H1 (cell line): ENCODE results near the gene CASK. TPM values are rescaled to one million over a fixed set of nuclear protein-coding genes. Genes with fewer than 3 reads are reported as not detected.

Source experiments
- CTCF ChIA-PET: fragments of 300-600 bp; sonication (Branson Sonifier 250); formaldehyde crosslinking; loops from one replicate; lab custom pipeline; 2021; ENCODE audit not compliant: partially characterized antibody; lab: Charles Lee
- POLR2A ChIA-PET: fragments of 300-600 bp; sonication (Branson Sonifier 250); formaldehyde crosslinking; loops from one replicate; lab custom pipeline; 2021; ENCODE audit warnings: inconsistent platforms; ENCODE audit not compliant: partially characterized antibody; lab: Charles Lee
- DNase-seq, 2 experiments: peaks; one replicate each; pipeline versions ENCODE4 v3.0.0 to v3.0.0-alpha.2; 2010 to 2022; ENCODE audit warnings: low spot score in 2 of 2, low read depth in 1 of 2, mixed read lengths in 1 of 2
- FAIRE-seq: peaks from 2 replicates; lab custom pipeline; 2011; peaks lifted over from hg19 to GRCh38; lab: Jason Lieb, UNC
- H2AFZ ChIP-seq: 2 replicates; pipeline ENCODE4 v1.8.1; 2012; ENCODE audit warnings: low read length, inconsistent platforms
- H2AK5ac ChIP-seq: 2 replicates; pipeline ENCODE4 v1.6.1; 2013; ENCODE audit warnings: low read depth, low read length
- H2BK120ac ChIP-seq: replicated peaks from 2 replicates; pipeline ENCODE3; 2013; ENCODE audit warnings: low read depth, low read length, inconsistent platforms
- H2BK12ac ChIP-seq: 2 replicates; pipeline ENCODE4 v1.6.1; 2013; ENCODE audit warnings: low read depth, low read length
- H2BK15ac ChIP-seq: 2 replicates; pipeline ENCODE4 v1.6.1; 2013; ENCODE audit warnings: low read length
- H2BK20ac ChIP-seq: 2 replicates; pipeline ENCODE4 v1.6.1; 2013; ENCODE audit warnings: low read length
- H2BK5ac ChIP-seq: 2 replicates; pipeline ENCODE4 v1.6.1; 2013; ENCODE audit warnings: low read depth, low read length
- H3K14ac ChIP-seq: 2 replicates; pipeline ENCODE4 v1.6.1; 2013; ENCODE audit warnings: inconsistent platforms; ENCODE audit not compliant: insufficient read length
- H3K18ac ChIP-seq: 2 replicates; pipeline ENCODE4 v1.6.1; 2013; ENCODE audit warnings: low read length; ENCODE audit errors: extremely low read depth
- H3K23ac ChIP-seq: 2 replicates; pipeline ENCODE4 v1.6.1; 2013; ENCODE audit warnings: inconsistent platforms; ENCODE audit not compliant: insufficient read length
- H3K23me2 ChIP-seq: 2 replicates; pipeline ENCODE4 v1.6.1; 2013; ENCODE audit warnings: low read depth, low read length
- H3K27ac ChIP-seq: 2 replicates; pipeline ENCODE4 v1.6.1; 2011; ENCODE audit warnings: low read depth, low read length, inconsistent platforms
- H3K27me3 ChIP-seq, 4 experiments: replicated peaks in 1 of 4; 1 replicate in 1 of 4; 2 replicates in 3 of 4; pipeline versions ENCODE4 v1.6.1 to v1.8.1; 2011 to 2013; ENCODE audit warnings: low read length in 3 of 4, mild to moderate bottlenecking in 3 of 4, inconsistent platforms in 2 of 4, mixed read lengths in 2 of 4, moderate library complexity in 1 of 4; ENCODE audit not compliant: control insufficient read depth in 3 of 4, insufficient read depth in 3 of 4; ENCODE audit errors: extremely low read depth in 1 of 4
- H3K36me3 ChIP-seq, 4 experiments: 2 replicates each; pipeline versions ENCODE4 v1.6.1 to v1.8.1; 2011 to 2013; ENCODE audit warnings: mild to moderate bottlenecking in 4 of 4, low read length in 3 of 4, moderate library complexity in 2 of 4, control low read depth in 1 of 4, inconsistent platforms in 1 of 4; ENCODE audit not compliant: insufficient read depth in 4 of 4, control insufficient read depth in 2 of 4
- H3K4ac ChIP-seq: replicated peaks from 2 replicates; pipeline ENCODE3; 2013; ENCODE audit warnings: low read length, low read depth, mixed read lengths, inconsistent platforms; ENCODE audit not compliant: insufficient read length
- H3K4me1 ChIP-seq, 4 experiments: replicated peaks in 1 of 4; 1 replicate in 1 of 4; 2 replicates in 3 of 4; pipeline versions ENCODE4 v1.6.1 to v1.8.1; 2011 to 2013; ENCODE audit warnings: low read length in 3 of 4, inconsistent platforms in 2 of 4, mixed read lengths in 1 of 4; ENCODE audit not compliant: insufficient read depth in 4 of 4, control insufficient read depth in 3 of 4
- H3K4me2 ChIP-seq, 2 experiments: 2 replicates each; pipeline versions ENCODE4 v1.6.1 to v1.8.1; 2011 to 2013; ENCODE audit warnings: low read depth in 2 of 2, low read length in 2 of 2, control low read depth in 1 of 2, inconsistent platforms in 1 of 2, mild to moderate bottlenecking in 1 of 2; ENCODE audit not compliant: insufficient read depth in 1 of 2
- H3K4me3 ChIP-seq, 4 experiments: fragments of 200-600, 300-600 bp in 1 of 4; sonication (generic), shearing (Covaris generic), sonication (Bioruptor Twin) in 1 of 4; 2 replicates each; pipeline versions ENCODE4 v1.5.1 to v1.8.1; 2011 to 2016; ENCODE audit warnings: low read length in 4 of 4, low read depth in 3 of 4, control low read depth in 2 of 4, inconsistent platforms in 2 of 4, mild to moderate bottlenecking in 2 of 4, mixed read lengths in 1 of 4, moderate library complexity in 1 of 4; ENCODE audit not compliant: insufficient read depth in 2 of 4; ENCODE audit errors: extremely low read depth in 1 of 4
- H3K56ac ChIP-seq: replicated peaks from 2 replicates; pipeline ENCODE3; 2013; ENCODE audit warnings: low read depth, mild to moderate bottlenecking, mixed read lengths, low read length, inconsistent platforms; ENCODE audit not compliant: insufficient read length
- H3K79me1 ChIP-seq: 2 replicates; pipeline ENCODE4 v1.6.1; 2013; ENCODE audit warnings: low read depth, low read length, control low read depth
- H3K79me2 ChIP-seq, 2 experiments: 2 replicates each; pipeline versions ENCODE4 v1.6.1 to v1.8.1; 2012 to 2013; ENCODE audit warnings: low read length in 2 of 2, mild to moderate bottlenecking in 2 of 2, inconsistent platforms in 1 of 2; ENCODE audit not compliant: insufficient read depth in 2 of 2, control insufficient read depth in 1 of 2
- H3K9ac ChIP-seq, 4 experiments: replicated peaks in 1 of 4; 1 replicate in 1 of 4; 2 replicates in 3 of 4; pipeline versions ENCODE4 v1.6.1 to v1.8.1; 2011 to 2013; ENCODE audit warnings: low read depth in 3 of 4, low read length in 3 of 4, control low read depth in 2 of 4, mild to moderate bottlenecking in 2 of 4, moderate library complexity in 2 of 4, inconsistent platforms in 1 of 4; ENCODE audit errors: extremely low read depth in 1 of 4
- H3K9me3 ChIP-seq, 2 experiments: 2 replicates each; pipeline versions ENCODE4 v1.6.1 to v1.8.1; 2012 to 2013; ENCODE audit warnings: mild to moderate bottlenecking in 2 of 2, moderate library complexity in 2 of 2, control low read depth in 1 of 2, inconsistent platforms in 1 of 2, low read depth in 1 of 2, low read length in 1 of 2, mixed read lengths in 1 of 2; ENCODE audit not compliant: insufficient read depth in 2 of 2
- H4K20me1 ChIP-seq, 2 experiments: replicated peaks in 1 of 2; 2 replicates each; pipeline versions ENCODE3 to v1.8.1; 2011 to 2013; ENCODE audit warnings: inconsistent platforms in 2 of 2, low read length in 2 of 2, mild to moderate bottlenecking in 1 of 2; ENCODE audit not compliant: insufficient read depth in 2 of 2, control insufficient read depth in 1 of 2
- H4K5ac ChIP-seq: 2 replicates; pipeline ENCODE4 v1.6.1; 2013; ENCODE audit warnings: low read length, low read depth, mixed read lengths, inconsistent platforms; ENCODE audit not compliant: insufficient read length
- H4K8ac ChIP-seq: 2 replicates; pipeline ENCODE4 v1.8.0; 2013; ENCODE audit warnings: mild to moderate bottlenecking, moderate library complexity, low read length, inconsistent platforms; ENCODE audit not compliant: insufficient read depth; ENCODE audit errors: extremely low read depth
- H4K91ac ChIP-seq: replicated peaks from 2 replicates; pipeline ENCODE3; 2013; ENCODE audit warnings: low read length, mixed read lengths, inconsistent platforms; ENCODE audit not compliant: insufficient read length
- JUN ChIP-seq: IDR thresholded peaks from 2 replicates; pipeline ENCODE4 v1.6.1; 2011; ENCODE audit warnings: low read depth, mild to moderate bottlenecking, improper control_type of control experiment, low read length
- KDM5A ChIP-seq: fragments of 200-600 bp; IDR thresholded peaks from 2 replicates; pipeline ENCODE4 v1.7.1; 2012; ENCODE audit warnings: mild to moderate bottlenecking, low read length, inconsistent platforms, mixed read lengths
- RNF2 ChIP-seq: fragments of 200-900, 300-1000 bp; sonication (generic); IDR thresholded peaks from 2 replicates; pipeline ENCODE4 v1.7.1; 2016; ENCODE audit warnings: borderline replicate concordance, low read depth, mild to moderate bottlenecking, antibody characterized with exemption, low read length; ENCODE audit not compliant: poor library complexity, severe bottlenecking; ENCODE audit errors: missing control alignments
- RXRA ChIP-seq: IDR thresholded peaks from 2 replicates; pipeline ENCODE4 v1.6.1; 2011; ENCODE audit warnings: low read depth, mild to moderate bottlenecking, low read length, moderate library complexity; ENCODE audit not compliant: insufficient read depth
- SIN3A ChIP-seq, 2 experiments: IDR thresholded peaks in 1 of 2; conservative IDR thresholded peaks in 1 of 2; 2 replicates each; pipeline ENCODE4 v1.6.1; 2011 to 2012; ENCODE audit warnings: low read length in 2 of 2, improper control_type of control experiment in 1 of 2, low read depth in 1 of 2, mild to moderate bottlenecking in 1 of 2
- SUZ12 ChIP-seq: fragments of 200-600 bp; sonication (generic); IDR thresholded peaks from 2 replicates; pipeline ENCODE4 v1.6.1; 2012; ENCODE audit warnings: mild to moderate bottlenecking, inconsistent platforms, low read length, moderate library complexity, mixed read lengths
- YY1 ChIP-seq: IDR thresholded peaks from 2 replicates; pipeline ENCODE4 v1.6.1; 2011; ENCODE audit warnings: low read depth, mild to moderate bottlenecking, low read length
- WGBS, 2 experiments: shearing (Covaris generic) in 1 of 2; methylation state at CpG; one replicate each; pipeline versions ENCODE4 v1.1.6 to v1.1.7; 2013 to 2015; ENCODE audit warnings: low lambda C conversion rate in 2 of 2, mixed read lengths in 2 of 2, inconsistent platforms in 1 of 2, low coverage in 1 of 2, missing lambda C conversion rate in 1 of 2; ENCODE audit not compliant: insufficient replicate concordance in 2 of 2, insufficient coverage in 1 of 2, insufficient read length in 1 of 2; ENCODE audit errors: extremely low coverage in 1 of 2, missing lambda C conversion rate in 1 of 2; 5-methylcytosine and 5-hydroxymethylcytosine counted together
- polyA plus RNA-seq, 7 experiments: library from polyadenylated mRNA; depleted of rRNA in 3 of 7; stranded (reverse) in 5 of 7; unstranded in 2 of 7; fragments of >200 nt in 5 of 7; fragments of 200-250 nt in 2 of 7; gene quantifications; 1 replicate in 5 of 7; 2 replicates in 1 of 7; 4 replicates in 1 of 7; pipeline versions ENCODE4 v1.2.1 to v1.2.3, GENCODE V29; 2011 to 2013; ENCODE audit warnings: missing spikeins in 2 of 7, mixed read lengths in 2 of 7
- total RNA-seq: library from RNA; stranded (reverse); fragmentation: NEBNext Ultra II Directional; extraction: Animal tissue kit (Norgen Biotek cat#: 25700); gene quantifications from 2 replicates; pipeline ENCODE4 v1.2.1, GENCODE V29; 2021

The CASK gene
- total and polyA plus RNA-seq, 2 of the 8 experiments (the other 6 are each of a cell fraction or from before 2014, with no cell fraction given) = 21.6 to 55.1 TPM

GRCh38 chrX:41960142-41960541, 36.8 kb upstream of the CASK start:
- no peak for FAIRE-seq
- WGBS, 2 experiments = 83% methylated on average over 2 of the region's 2 CpGs; no CpG with 5 or more reads in 1 of the 2 experiments
- CTCF ChIA-PET = interaction anchor here (0.7 to 1.9 kb wide), 2 partner anchors 11 to 98 kb away, joined by 3 to 9 read pairs; no protein-coding TSS in a partner anchor

More at GRCh38 chrX:41960142-41960541, 36.8 kb upstream of the CASK start:
- Histone ChIP-seq H2BK12ac (no peak overlapping the region), H3K79me2 (no peaks in the 10 kb centered on the region), H3K23me2 (no peaks in the 10 kb centered on the region), H2BK15ac (no peak overlapping the region), H3K14ac (no peak overlapping the region), H4K91ac (no peak overlapping the region), H2AK5ac (no peak overlapping the region), H3K9me3 (no peaks in the 10 kb centered on the region), H2AFZ (no peak overlapping the region), H3K4me2 (no peak overlapping the region), H3K23ac (no peak overlapping the region), H3K18ac (no peak overlapping the region), H4K20me1 (no peaks in the 10 kb centered on the region), H3K4ac (no peak overlapping the region), H3K9ac (no peak overlapping the region), H3K56ac (no peak overlapping the region), H3K4me3 (no peak overlapping the region), H3K27ac (no peak overlapping the region), H4K8ac (no peak overlapping the region), H3K4me1 (no peaks in the 10 kb centered on the region), H3K79me1 (no peaks in the 10 kb centered on the region), H2BK5ac (no peak overlapping the region), H2BK20ac (no peak overlapping the region), H2BK120ac (no peak overlapping the region), H3K36me3 (no peaks in the 10 kb centered on the region), H4K5ac (no peak overlapping the region), H3K27me3 (no peaks in the 10 kb centered on the region)
- TF ChIP-seq JUN (no peak), SIN3A (conservative IDR thresholded peaks at IDR 0.05 in 1 of 2, IDR thresholded peaks at IDR 0.05 in 1 of 2; ENCODE audit: low read depth in 1 of 2, low read length in 2 of 2) (no peak), RXRA (no peak), RNF2 (no peak), YY1 (no peak), SUZ12 (no peak), KDM5A (no peak)
- POLR2A ChIA-PET = no interaction called here
- DNase-seq = no peak
